ENCODE results near the gene MTAP.

MTAP gene

DNA sequence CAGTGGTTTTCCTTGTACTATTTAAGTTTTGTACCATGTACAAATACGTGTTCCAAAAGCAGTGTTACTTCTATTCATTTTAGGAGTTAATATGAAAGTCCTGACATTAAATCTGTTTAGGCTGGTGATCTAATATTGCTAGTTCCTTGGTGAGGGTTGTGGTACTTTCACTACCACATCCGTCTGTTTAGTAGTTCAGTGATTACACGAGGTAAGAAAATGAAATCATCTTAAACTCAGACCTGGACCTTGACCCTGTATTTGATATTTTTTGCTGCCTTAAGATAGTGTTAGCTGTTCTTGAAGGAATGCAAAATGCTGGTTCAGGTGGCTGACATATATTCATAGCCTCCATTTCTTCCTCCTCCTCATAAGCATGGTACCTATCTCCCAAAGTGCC lies 50.3 kb downstream of the MTAP start:
- DNase-seq (ENCODE audit: low spot score), result no peak

- DNase-seq (ENCODE audit: low spot score), result no peak
Observed at GRCh38 chr9:21853414-21853813, 51.0 kb downstream of the MTAP start.

DNA sequence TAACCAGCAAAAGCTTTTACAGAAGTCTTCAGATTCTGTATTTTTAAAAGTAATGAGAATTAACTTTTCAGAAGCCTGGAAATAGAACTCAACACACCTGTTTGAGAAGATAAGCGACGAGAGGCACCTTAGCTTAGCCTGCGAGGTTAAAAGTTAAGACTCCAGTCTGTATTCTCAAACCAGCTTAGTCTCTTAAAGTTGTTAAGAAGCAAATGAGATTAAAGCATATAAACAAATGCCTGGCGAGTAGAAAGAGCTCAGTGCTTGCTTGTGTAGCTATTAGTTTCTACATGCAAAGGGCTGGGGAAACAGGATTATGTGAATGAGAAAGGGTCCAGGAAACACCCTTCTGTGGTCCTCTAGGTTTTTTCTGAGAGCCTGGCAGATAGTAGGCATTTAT lies 51.7 kb downstream of the MTAP start:
- no peak for DNase-seq (ENCODE audit: low spot score)

GRCh38 chr9:21854594-21854993 lies 52.2 kb downstream of the MTAP start:
- no peak for DNase-seq (ENCODE audit: low spot score)

GRCh38 chr9:21856301-21857094 lies 54.1 kb downstream of the MTAP start:
- DNase-seq (ENCODE audit: low spot score), result no peak

GRCh38 chr9:21862871-21863270 lies 60.4 kb downstream of the MTAP start:
- DNase-seq (ENCODE audit: low spot score), result no peak

GRCh38 chr9:21864505-21864904 lies 62.1 kb downstream of the MTAP start:
- no peak for DNase-seq (ENCODE audit: low spot score)

- no peak for DNase-seq (ENCODE audit: low spot score)
Observed at GRCh38 chr9:21866302-21866701, 63.9 kb downstream of the MTAP start.

- no peak for DNase-seq (ENCODE audit: low spot score)
Observed at GRCh38 chr9:21871256-21871975, 69.0 kb downstream of the MTAP start.

GRCh38 chr9:21872696-21873095 lies 70.3 kb downstream of the MTAP start:
- DNase-seq (ENCODE audit: low spot score), result no peak

DNA sequence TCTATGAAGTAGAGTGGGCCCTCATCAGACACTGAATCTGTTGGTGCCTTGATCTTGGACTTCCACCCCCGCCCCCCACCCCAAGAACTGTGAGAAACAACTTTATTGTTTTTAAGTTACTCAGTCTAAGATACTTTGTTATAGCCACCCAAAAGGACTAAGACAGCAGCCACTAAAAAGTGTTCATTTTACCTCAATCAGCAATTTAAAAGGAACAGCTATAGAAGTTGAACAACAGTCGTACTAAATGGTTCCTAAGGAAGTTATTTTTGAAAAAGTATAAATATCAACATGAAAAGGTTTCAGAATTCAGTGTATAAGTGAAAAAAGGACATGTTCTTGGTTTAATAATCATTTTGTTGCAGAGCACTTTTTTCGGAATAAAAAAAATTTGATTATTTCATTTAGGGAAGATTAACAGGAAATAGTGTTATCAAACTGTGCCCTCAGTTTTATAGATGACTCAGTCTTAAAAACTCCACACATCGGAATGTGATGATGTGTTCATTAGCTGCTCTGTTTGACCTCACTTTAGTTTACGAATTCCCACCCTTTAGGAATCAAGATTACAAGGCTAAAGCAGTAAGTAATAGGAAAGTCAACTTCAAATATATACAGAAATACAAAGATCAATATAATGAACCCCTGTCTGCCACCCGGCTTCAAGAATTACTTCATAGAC lies 71.2 kb downstream of the MTAP start:
- no peak for DNase-seq (ENCODE audit: low spot score)

GRCh38 chr9:21875893-21876292 lies 73.5 kb downstream of the MTAP start:
- DNase-seq (ENCODE audit: low spot score), result no peak

DNA sequence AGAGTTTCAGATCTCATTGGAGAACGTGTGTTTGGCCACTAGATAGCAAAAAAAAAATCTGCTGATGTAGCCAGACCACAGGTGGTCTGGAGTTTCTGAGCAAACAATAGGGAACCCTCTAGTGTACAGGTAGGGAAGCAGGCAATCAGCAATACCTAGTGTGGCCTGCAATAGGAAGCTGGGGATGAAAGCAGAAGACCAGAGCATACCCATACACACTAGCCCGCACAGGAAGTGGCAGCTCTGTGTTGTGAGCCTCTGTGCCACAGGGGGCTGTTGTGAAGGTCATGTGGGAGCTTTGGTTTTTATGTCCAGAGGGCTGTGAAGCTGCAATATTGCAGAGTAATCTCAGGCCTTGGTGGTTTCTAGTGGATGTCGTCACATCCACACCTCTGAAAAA lies 81.2 kb downstream of the MTAP start:
- DNase-seq (ENCODE audit: low spot score), result peak; percentile 44

DNA sequence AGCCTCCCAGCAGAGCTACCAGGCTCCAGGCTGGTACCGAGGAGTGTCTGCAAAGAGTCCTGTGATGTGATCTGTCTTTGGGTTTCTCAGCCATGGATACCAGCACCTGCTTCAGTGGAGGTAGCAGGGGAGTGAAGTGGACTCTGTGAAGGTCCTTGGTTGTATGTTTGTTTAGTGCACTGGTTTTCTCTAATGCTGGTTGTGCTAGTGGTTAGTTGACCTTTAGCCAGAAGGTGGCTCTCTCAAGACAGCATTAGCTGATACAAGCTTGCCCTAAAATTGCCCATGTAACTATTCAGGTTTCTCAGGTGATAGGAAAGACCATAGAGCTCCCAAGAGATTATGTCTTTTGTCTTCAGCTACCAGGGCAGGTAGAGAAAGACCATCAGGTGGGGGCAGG lies 87.2 kb downstream of the MTAP start:
- DNase-seq (ENCODE audit: low spot score), result no peak

- no peak for DNase-seq (ENCODE audit: low spot score)
Observed at GRCh38 chr9:21890696-21891095, 88.3 kb downstream of the MTAP start.

- no peak for DNase-seq (ENCODE audit: low spot score)
Observed at GRCh38 chr9:21901546-21901945, 99.1 kb downstream of the MTAP start.

DNA sequence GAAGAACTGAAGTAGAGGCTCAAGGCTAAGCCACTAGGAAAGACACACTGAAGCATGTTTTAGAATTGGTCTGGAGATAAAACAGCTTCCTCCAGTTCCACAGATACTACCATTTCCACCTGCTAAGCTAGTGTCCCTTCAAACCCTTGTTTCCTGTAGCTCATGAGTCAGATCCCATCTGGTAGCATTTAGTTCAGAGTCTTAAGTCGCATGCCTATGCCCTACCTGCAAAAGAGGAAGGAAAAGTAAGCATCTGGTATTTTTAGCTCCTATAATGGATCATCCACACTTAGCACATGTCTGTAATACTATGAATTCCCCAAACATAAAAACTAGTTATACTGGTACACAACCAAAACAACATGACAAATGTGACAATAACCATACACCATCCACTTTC lies 99.7 kb downstream of the MTAP start:
- DNase-seq (ENCODE audit: low spot score), result no peak

- DNase-seq (ENCODE audit: low spot score), result no peak
Observed at GRCh38 chr9:21903380-21903965, 101.0 kb downstream of the MTAP start.

DNA sequence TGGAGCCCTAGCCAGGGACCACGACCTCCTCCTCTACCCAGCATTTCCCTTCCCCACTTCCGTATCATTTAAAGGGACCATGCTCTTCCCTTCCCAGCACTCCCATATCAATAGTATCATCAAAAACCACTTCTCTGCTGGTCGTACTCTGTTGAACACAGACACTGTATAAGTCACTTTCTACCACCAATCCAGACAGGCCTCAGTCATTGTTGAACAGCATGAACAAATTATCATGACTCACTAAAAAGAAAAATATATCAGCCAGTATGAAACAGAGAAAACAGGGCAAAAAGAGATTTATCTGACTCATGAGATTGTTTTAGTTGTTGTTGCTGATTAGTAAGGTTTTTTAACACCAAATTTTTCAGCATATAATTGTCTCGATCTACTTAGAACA lies 101.9 kb downstream of the MTAP start:
- no peak for DNase-seq (ENCODE audit: low spot score)

GRCh38 chr9:21904776-21905175 lies 102.3 kb downstream of the MTAP start:
- DNase-seq (ENCODE audit: low spot score), result no peak

DNA sequence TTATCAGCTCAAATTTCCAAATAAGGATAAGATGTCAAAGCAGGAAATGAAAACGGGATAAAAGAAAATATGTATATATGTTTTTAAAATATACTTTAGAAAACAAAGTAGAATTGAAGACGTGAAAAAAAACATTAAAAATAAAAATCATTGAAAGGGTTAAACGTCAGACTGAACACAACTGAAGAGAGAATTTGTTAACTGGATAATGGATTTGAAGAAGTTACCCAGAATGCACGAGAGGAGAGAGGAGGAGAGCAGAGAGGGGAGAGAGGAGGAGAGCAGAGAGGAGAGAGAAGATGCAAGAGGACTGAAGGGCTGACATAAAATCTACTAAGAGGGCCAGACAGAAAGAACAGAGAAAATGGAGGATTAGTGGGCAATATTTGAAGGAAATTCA lies 103.8 kb downstream of the MTAP start:
- no peak for DNase-seq (ENCODE audit: low spot score)

DNA sequence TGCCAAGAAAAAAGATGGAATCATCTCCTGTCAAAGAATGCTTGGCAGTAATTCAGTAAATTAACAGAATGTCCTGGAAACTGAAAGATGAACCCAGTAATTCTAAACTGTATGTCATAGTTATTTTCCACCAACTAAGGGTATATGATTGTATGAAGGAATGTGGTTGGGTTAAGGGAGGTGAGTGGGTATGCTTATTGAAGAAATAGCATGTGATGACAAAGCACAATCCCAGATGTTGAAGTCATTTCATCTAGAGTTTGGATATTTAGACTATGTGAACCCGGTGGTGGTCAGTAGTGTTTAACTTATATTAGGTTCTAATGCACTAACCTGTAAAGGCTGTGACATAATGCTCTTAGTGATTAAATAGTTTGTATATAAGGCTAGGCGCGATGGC lies 104.4 kb downstream of the MTAP start:
- DNase-seq (ENCODE audit: low spot score), result no peak
